ENCODE data around the gene ZNF839. TPM values are rescaled to one million over a fixed set of nuclear protein-coding genes. Genes with fewer than 3 reads are reported as not detected.

Gene ZNF839
- total and polyA plus RNA-seq, 8 donors: 5.9 to 24.9 (median 7.4) TPM

DNA sequence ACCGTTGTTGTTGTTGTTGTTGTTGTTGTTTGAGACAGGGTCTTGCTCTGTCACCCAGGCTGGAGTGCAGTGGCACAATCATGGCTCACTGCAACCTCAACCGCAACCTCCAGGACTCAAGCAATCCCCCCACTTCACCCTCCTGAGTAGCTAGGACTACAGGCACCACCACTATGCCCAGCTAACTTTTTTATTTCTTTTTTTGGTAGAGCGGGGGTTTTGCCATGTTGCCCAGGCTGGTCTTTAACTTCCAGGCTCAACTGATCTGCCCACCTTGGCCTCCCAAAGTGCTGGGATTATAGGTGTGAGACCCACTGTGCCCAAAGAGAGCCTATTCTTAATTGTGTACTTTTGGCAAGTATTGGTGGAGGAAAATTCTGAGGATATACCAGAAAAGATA is 40.3 kb upstream of the ZNF839 start:
- TF ChIP-seq, protein P1, sequence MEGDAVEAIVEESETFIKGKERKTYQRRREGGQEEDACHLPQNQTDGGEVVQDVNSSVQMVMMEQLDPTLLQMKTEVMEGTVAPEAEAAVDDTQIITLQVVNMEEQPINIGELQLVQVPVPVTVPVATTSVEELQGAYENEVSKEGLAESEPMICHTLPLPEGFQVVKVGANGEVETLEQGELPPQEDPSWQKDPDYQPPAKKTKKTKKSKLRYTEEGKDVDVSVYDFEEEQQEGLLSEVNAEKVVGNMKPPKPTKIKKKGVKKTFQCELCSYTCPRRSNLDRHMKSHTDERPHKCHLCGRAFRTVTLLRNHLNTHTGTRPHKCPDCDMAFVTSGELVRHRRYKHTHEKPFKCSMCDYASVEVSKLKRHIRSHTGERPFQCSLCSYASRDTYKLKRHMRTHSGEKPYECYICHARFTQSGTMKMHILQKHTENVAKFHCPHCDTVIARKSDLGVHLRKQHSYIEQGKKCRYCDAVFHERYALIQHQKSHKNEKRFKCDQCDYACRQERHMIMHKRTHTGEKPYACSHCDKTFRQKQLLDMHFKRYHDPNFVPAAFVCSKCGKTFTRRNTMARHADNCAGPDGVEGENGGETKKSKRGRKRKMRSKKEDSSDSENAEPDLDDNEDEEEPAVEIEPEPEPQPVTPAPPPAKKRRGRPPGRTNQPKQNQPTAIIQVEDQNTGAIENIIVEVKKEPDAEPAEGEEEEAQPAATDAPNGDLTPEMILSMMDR (IDR thresholded peaks at IDR 0.05): no peak
- ATAC-seq (peak; percentile 19 to 44 (median 26)), FAIRE-seq (no peak), DNase-seq (no peak)
- Histone ChIP-seq H3K4me3 (no peak overlapping the region), H3K9me3 (no peaks in the 10 kb centered on the region), H3K4me1 (peaks cover 0 to 15% (median 10%) of the 10 kb centered on the region in 3 donors), H3K27ac (peak overlapping the region; percentile 60 to 82 (median 72)), H3K36me3 (no peaks in the 10 kb centered on the region), H3K27me3 (no peaks in the 10 kb centered on the region)
- 75 to 88% methylated on average over 3 of the region's 3 CpGs for whole genome bisulfite sequencing, 2 donors
- intact Hi-C loops (cut with DNase I): no loop called here

DNA sequence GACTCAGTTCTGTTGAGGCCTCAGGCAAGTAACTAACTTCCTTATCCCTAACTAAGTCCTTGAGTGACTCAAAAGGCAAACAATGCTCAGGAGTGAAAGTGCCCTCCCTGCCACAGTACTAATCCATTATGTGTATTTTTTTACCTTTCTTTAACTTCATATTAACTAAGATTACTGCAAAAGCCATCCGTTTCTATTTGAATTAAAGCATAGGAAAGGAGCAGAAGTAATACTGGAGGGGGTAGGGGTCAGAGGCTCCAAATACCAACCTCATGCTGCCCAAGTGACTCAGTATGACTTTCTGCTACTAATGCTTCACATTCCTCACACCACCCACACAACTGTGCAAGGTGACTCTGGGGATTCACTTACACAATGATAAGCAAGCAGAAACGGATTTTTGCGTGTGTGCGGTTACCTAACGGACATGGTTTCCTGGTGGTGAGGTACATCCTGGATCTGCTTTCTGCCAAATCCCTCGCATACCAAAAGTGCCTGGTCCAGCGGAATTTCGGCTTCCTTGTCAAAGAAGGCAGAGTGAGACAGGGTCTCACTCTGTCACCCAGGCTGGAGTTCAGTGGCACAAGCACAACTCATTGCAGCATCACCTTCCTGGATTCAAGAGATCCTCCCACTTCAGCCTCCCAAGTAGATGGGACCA is 39.7 kb upstream of the ZNF839 start:
- H3K27ac ChIP-seq: peak overlapping the region; percentile 60 to 82 (median 72)
- DNase-seq (peak in 3 of 6 donors; percentile 12 to 48 (median 23)), ATAC-seq (peak; percentile 92 to 96 (median 94)), FAIRE-seq (no peak)
- intact Hi-C loops (cut with DNase I): no loop called here
- 40 to 50% methylated on average over 8 of the region's 8 CpGs for WGBS, 2 donors
- no peaks in the 10 kb centered on the region for H3K9me3 ChIP-seq
- H3K36me3 ChIP-seq: no peaks in the 10 kb centered on the region
- H3K27me3 ChIP-seq: no peaks in the 10 kb centered on the region
- H3K4me3 ChIP-seq: no peak overlapping the region
- TF ChIP-seq, protein P1 (IDR thresholded peaks at IDR 0.05): no peak
- peaks cover 0 to 15% (median 10%) of the 10 kb centered on the region in 3 donors for H3K4me1 ChIP-seq

DNA sequence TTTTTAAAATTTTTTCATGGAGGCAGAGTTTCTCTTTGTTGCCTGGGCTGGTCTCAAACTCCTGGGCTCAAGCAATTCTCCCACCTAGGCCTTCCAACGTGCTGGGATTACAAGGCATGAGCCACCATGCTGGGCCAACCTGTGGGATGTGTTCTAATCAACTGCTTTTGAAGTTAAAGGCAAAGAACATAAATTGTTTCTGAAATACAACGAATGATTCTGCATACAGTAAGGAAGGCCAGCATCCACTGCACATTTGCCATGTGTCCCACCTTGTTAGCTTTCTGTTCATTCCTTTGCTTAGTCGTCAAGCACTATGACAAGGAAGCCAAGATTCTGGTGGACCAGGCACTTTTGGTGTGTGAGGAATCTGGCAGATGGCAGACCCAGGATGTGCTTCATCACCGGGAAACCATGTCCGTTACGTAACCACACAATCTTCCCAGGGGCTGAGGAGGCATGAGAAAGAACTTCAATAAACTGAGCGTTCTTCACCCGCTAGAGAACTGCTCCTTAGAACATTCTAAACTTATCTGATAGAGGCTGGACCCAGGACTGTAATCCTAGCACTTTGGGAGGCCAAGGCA is 39.1 kb upstream of the ZNF839 start:
- intact Hi-C loops (cut with DNase I): no loop called here
- H3K9me3 ChIP-seq: no peaks in the 10 kb centered on the region
- no peak for FAIRE-seq
- 94 to 98% methylated on average over 8 of the region's 8 CpGs for WGBS, 2 donors
- peaks cover 0 to 15% (median 10%) of the 10 kb centered on the region in 3 donors for H3K4me1 ChIP-seq
- no peak for DNase-seq
- no peak overlapping the region for H3K4me3 ChIP-seq
- ATAC-seq: no peak
- TF ChIP-seq, protein P1 (IDR thresholded peaks at IDR 0.05): no peak
- no peaks in the 10 kb centered on the region for H3K27me3 ChIP-seq
- H3K27ac ChIP-seq: peak overlapping the region; percentile 60 to 82 (median 72)
- H3K36me3 ChIP-seq: no peaks in the 10 kb centered on the region

DNA sequence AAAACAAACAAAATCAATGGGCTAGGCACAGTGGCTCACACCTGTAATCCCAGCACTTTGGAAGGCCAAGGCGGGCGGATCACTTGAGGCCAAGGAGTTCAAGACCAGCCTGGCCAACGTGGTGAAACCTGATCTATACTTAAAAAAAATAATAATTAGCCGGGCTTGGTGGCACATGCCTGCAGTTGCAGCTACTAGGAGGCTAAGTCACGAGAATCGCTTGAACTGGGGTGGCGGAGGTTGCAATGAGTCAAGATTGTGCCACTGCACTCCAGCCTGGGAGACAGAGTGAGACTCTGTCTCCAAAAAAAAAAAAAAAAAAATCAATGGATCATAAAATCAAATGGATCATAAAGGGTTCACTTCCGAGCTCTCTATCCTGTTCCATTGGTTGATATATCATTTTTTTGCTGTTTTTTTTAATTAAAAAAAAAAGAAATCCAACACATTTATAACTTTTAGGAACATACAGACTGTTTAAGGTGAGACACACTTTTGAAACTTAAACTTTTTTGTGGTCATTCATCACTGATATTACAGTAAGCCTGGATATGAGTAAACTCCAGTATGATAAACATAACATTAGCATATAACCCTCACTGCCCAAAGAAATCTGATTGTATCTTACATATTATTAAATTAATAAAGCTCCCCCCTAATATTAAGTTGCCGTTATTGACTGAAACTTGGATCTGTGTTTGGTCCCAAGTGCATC is 36.6 kb upstream of the ZNF839 start:
- no peaks in the 10 kb centered on the region for H3K27me3 ChIP-seq
- H3K4me1 ChIP-seq: peaks cover 0 to 15% (median 10%) of the 10 kb centered on the region in 3 donors
- H3K27ac ChIP-seq: no peak overlapping the region
- FAIRE-seq (no peak), DNase-seq (no peak), ATAC-seq (no peak)
- H3K36me3 ChIP-seq: no peaks in the 10 kb centered on the region
- 87 to 89% methylated on average over 9 of the region's 9 CpGs for WGBS, 2 donors
- no peaks in the 10 kb centered on the region for H3K9me3 ChIP-seq
- TF ChIP-seq, protein P1 (IDR thresholded peaks at IDR 0.05): no peak
- intact Hi-C loops (cut with DNase I): no loop called here
- H3K4me3 ChIP-seq: no peak overlapping the region

Measured in pancreas (tissue), 10 donors.